H1 (cell line): ENCODE results near the gene TRABD2A. TPM values are rescaled to one million over a fixed set of nuclear protein-coding genes. Genes with fewer than 3 reads are reported as not detected.

Experiments
- CTCF ChIA-PET: fragments of 300-600 bp; sonication (Branson Sonifier 250); formaldehyde crosslinking; loops from one replicate; lab custom pipeline; 2021; ENCODE audit not compliant: partially characterized antibody; lab: Charles Lee
- POLR2A ChIA-PET: fragments of 300-600 bp; sonication (Branson Sonifier 250); formaldehyde crosslinking; loops from one replicate; lab custom pipeline; 2021; ENCODE audit warnings: inconsistent platforms; ENCODE audit not compliant: partially characterized antibody; lab: Charles Lee
- DNase-seq, 2 experiments: peaks; one replicate each; pipeline versions ENCODE4 v3.0.0 to v3.0.0-alpha.2; 2010 to 2022; ENCODE audit warnings: low spot score in 2 of 2, low read depth in 1 of 2, mixed read lengths in 1 of 2
- FAIRE-seq: peaks from 2 replicates; lab custom pipeline; 2011; peaks lifted over from hg19 to GRCh38; lab: Jason Lieb, UNC
- H2AFZ ChIP-seq: 2 replicates; pipeline ENCODE4 v1.8.1; 2012; ENCODE audit warnings: low read length, inconsistent platforms
- H2AK5ac ChIP-seq: 2 replicates; pipeline ENCODE4 v1.6.1; 2013; ENCODE audit warnings: low read depth, low read length
- H2BK120ac ChIP-seq: replicated peaks from 2 replicates; pipeline ENCODE3; 2013; ENCODE audit warnings: low read depth, low read length, inconsistent platforms
- H2BK12ac ChIP-seq: 2 replicates; pipeline ENCODE4 v1.6.1; 2013; ENCODE audit warnings: low read depth, low read length
- H2BK15ac ChIP-seq: 2 replicates; pipeline ENCODE4 v1.6.1; 2013; ENCODE audit warnings: low read length
- H2BK20ac ChIP-seq: 2 replicates; pipeline ENCODE4 v1.6.1; 2013; ENCODE audit warnings: low read length
- H2BK5ac ChIP-seq: 2 replicates; pipeline ENCODE4 v1.6.1; 2013; ENCODE audit warnings: low read depth, low read length
- H3K14ac ChIP-seq: 2 replicates; pipeline ENCODE4 v1.6.1; 2013; ENCODE audit warnings: inconsistent platforms; ENCODE audit not compliant: insufficient read length
- H3K18ac ChIP-seq: 2 replicates; pipeline ENCODE4 v1.6.1; 2013; ENCODE audit warnings: low read length; ENCODE audit errors: extremely low read depth
- H3K23ac ChIP-seq: 2 replicates; pipeline ENCODE4 v1.6.1; 2013; ENCODE audit warnings: inconsistent platforms; ENCODE audit not compliant: insufficient read length
- H3K23me2 ChIP-seq: 2 replicates; pipeline ENCODE4 v1.6.1; 2013; ENCODE audit warnings: low read depth, low read length
- H3K27ac ChIP-seq: 2 replicates; pipeline ENCODE4 v1.6.1; 2011; ENCODE audit warnings: low read depth, low read length, inconsistent platforms
- H3K27me3 ChIP-seq, 4 experiments: replicated peaks in 1 of 4; 1 replicate in 1 of 4; 2 replicates in 3 of 4; pipeline versions ENCODE4 v1.6.1 to v1.8.1; 2011 to 2013; ENCODE audit warnings: low read length in 3 of 4, mild to moderate bottlenecking in 3 of 4, inconsistent platforms in 2 of 4, mixed read lengths in 2 of 4, moderate library complexity in 1 of 4; ENCODE audit not compliant: control insufficient read depth in 3 of 4, insufficient read depth in 3 of 4; ENCODE audit errors: extremely low read depth in 1 of 4
- H3K36me3 ChIP-seq, 4 experiments: 2 replicates each; pipeline versions ENCODE4 v1.6.1 to v1.8.1; 2011 to 2013; ENCODE audit warnings: mild to moderate bottlenecking in 4 of 4, low read length in 3 of 4, moderate library complexity in 2 of 4, control low read depth in 1 of 4, inconsistent platforms in 1 of 4; ENCODE audit not compliant: insufficient read depth in 4 of 4, control insufficient read depth in 2 of 4
- H3K4ac ChIP-seq: replicated peaks from 2 replicates; pipeline ENCODE3; 2013; ENCODE audit warnings: low read length, low read depth, mixed read lengths, inconsistent platforms; ENCODE audit not compliant: insufficient read length
- H3K4me1 ChIP-seq, 4 experiments: replicated peaks in 1 of 4; 1 replicate in 1 of 4; 2 replicates in 3 of 4; pipeline versions ENCODE4 v1.6.1 to v1.8.1; 2011 to 2013; ENCODE audit warnings: low read length in 3 of 4, inconsistent platforms in 2 of 4, mixed read lengths in 1 of 4; ENCODE audit not compliant: insufficient read depth in 4 of 4, control insufficient read depth in 3 of 4
- H3K4me2 ChIP-seq, 2 experiments: 2 replicates each; pipeline versions ENCODE4 v1.6.1 to v1.8.1; 2011 to 2013; ENCODE audit warnings: low read depth in 2 of 2, low read length in 2 of 2, control low read depth in 1 of 2, inconsistent platforms in 1 of 2, mild to moderate bottlenecking in 1 of 2; ENCODE audit not compliant: insufficient read depth in 1 of 2
- H3K4me3 ChIP-seq, 4 experiments: fragments of 200-600, 300-600 bp in 1 of 4; sonication (generic), shearing (Covaris generic), sonication (Bioruptor Twin) in 1 of 4; 2 replicates each; pipeline versions ENCODE4 v1.5.1 to v1.8.1; 2011 to 2016; ENCODE audit warnings: low read length in 4 of 4, low read depth in 3 of 4, control low read depth in 2 of 4, inconsistent platforms in 2 of 4, mild to moderate bottlenecking in 2 of 4, mixed read lengths in 1 of 4, moderate library complexity in 1 of 4; ENCODE audit not compliant: insufficient read depth in 2 of 4; ENCODE audit errors: extremely low read depth in 1 of 4
- H3K56ac ChIP-seq: replicated peaks from 2 replicates; pipeline ENCODE3; 2013; ENCODE audit warnings: low read depth, mild to moderate bottlenecking, mixed read lengths, low read length, inconsistent platforms; ENCODE audit not compliant: insufficient read length
- H3K79me1 ChIP-seq: 2 replicates; pipeline ENCODE4 v1.6.1; 2013; ENCODE audit warnings: low read depth, low read length, control low read depth
- H3K79me2 ChIP-seq, 2 experiments: 2 replicates each; pipeline versions ENCODE4 v1.6.1 to v1.8.1; 2012 to 2013; ENCODE audit warnings: low read length in 2 of 2, mild to moderate bottlenecking in 2 of 2, inconsistent platforms in 1 of 2; ENCODE audit not compliant: insufficient read depth in 2 of 2, control insufficient read depth in 1 of 2
- H3K9ac ChIP-seq, 4 experiments: replicated peaks in 1 of 4; 1 replicate in 1 of 4; 2 replicates in 3 of 4; pipeline versions ENCODE4 v1.6.1 to v1.8.1; 2011 to 2013; ENCODE audit warnings: low read depth in 3 of 4, low read length in 3 of 4, control low read depth in 2 of 4, mild to moderate bottlenecking in 2 of 4, moderate library complexity in 2 of 4, inconsistent platforms in 1 of 4; ENCODE audit errors: extremely low read depth in 1 of 4
- H3K9me3 ChIP-seq, 2 experiments: 2 replicates each; pipeline versions ENCODE4 v1.6.1 to v1.8.1; 2012 to 2013; ENCODE audit warnings: mild to moderate bottlenecking in 2 of 2, moderate library complexity in 2 of 2, control low read depth in 1 of 2, inconsistent platforms in 1 of 2, low read depth in 1 of 2, low read length in 1 of 2, mixed read lengths in 1 of 2; ENCODE audit not compliant: insufficient read depth in 2 of 2
- H4K20me1 ChIP-seq, 2 experiments: replicated peaks in 1 of 2; 2 replicates each; pipeline versions ENCODE3 to v1.8.1; 2011 to 2013; ENCODE audit warnings: inconsistent platforms in 2 of 2, low read length in 2 of 2, mild to moderate bottlenecking in 1 of 2; ENCODE audit not compliant: insufficient read depth in 2 of 2, control insufficient read depth in 1 of 2
- H4K5ac ChIP-seq: 2 replicates; pipeline ENCODE4 v1.6.1; 2013; ENCODE audit warnings: low read length, low read depth, mixed read lengths, inconsistent platforms; ENCODE audit not compliant: insufficient read length
- H4K8ac ChIP-seq: 2 replicates; pipeline ENCODE4 v1.8.0; 2013; ENCODE audit warnings: mild to moderate bottlenecking, moderate library complexity, low read length, inconsistent platforms; ENCODE audit not compliant: insufficient read depth; ENCODE audit errors: extremely low read depth
- H4K91ac ChIP-seq: replicated peaks from 2 replicates; pipeline ENCODE3; 2013; ENCODE audit warnings: low read length, mixed read lengths, inconsistent platforms; ENCODE audit not compliant: insufficient read length
- BCL11A ChIP-seq, 2 experiments: IDR thresholded peaks; one replicate each; pipeline ENCODE4 v1.6.1; 2011; ENCODE audit warnings: low read depth in 2 of 2, low read length in 2 of 2, mild to moderate bottlenecking in 2 of 2
- CBX5 ChIP-seq: fragments of 300-800, 300-1000 bp; sonication (generic); IDR thresholded peaks from 2 replicates; pipeline ENCODE4 v1.7.1; 2016; ENCODE audit warnings: antibody characterized with exemption, low read length, low read depth
- CREB1 ChIP-seq: IDR thresholded peaks from 2 replicates; pipeline ENCODE4 v1.6.1; 2012; ENCODE audit warnings: inconsistent platforms
- EZH2 ChIP-seq: fragments of 200-600 bp; sonication (generic); IDR thresholded peaks from 2 replicates; pipeline ENCODE4 v1.7.1; 2012; ENCODE audit warnings: low read depth, mild to moderate bottlenecking, moderate library complexity, low read length, inconsistent platforms; ENCODE audit not compliant: severe bottlenecking
- KDM1A ChIP-seq: fragments of 200-600, 300-600 bp; sonication (generic); IDR thresholded peaks from 2 replicates; pipeline ENCODE4 v1.7.1; 2016; ENCODE audit warnings: mild to moderate bottlenecking, low read length, borderline replicate concordance
- NRF1 ChIP-seq: IDR thresholded peaks from 2 replicates; pipeline ENCODE4 v1.6.1; 2011; ENCODE audit warnings: mild to moderate bottlenecking, low read depth, low read length, improper control_type of control experiment
- PHF8 ChIP-seq: fragments of 200-600 bp; sonication (generic); conservative IDR thresholded peaks from 2 replicates; pipeline ENCODE4 v1.7.1; 2012; ENCODE audit warnings: low read depth, mild to moderate bottlenecking, inconsistent platforms, low read length, moderate library complexity
- POLR2AphosphoS5 ChIP-seq: IDR thresholded peaks from 2 replicates; pipeline ENCODE4 v1.6.1; 2011; ENCODE audit warnings: low read depth, low read length
- SIN3A ChIP-seq, 2 experiments: IDR thresholded peaks in 1 of 2; conservative IDR thresholded peaks in 1 of 2; 2 replicates each; pipeline ENCODE4 v1.6.1; 2011 to 2012; ENCODE audit warnings: low read length in 2 of 2, improper control_type of control experiment in 1 of 2, low read depth in 1 of 2, mild to moderate bottlenecking in 1 of 2
- SP2 ChIP-seq: IDR thresholded peaks from 2 replicates; pipeline ENCODE4 v1.6.1; 2012; ENCODE audit warnings: mild to moderate bottlenecking, low read length, inconsistent platforms
- SRF ChIP-seq: IDR thresholded peaks from 2 replicates; pipeline ENCODE4 v1.6.1; 2011; ENCODE audit warnings: mild to moderate bottlenecking, low read depth, low read length, moderate library complexity
- WGBS, 2 experiments: shearing (Covaris generic) in 1 of 2; methylation state at CpG; one replicate each; pipeline versions ENCODE4 v1.1.6 to v1.1.7; 2013 to 2015; ENCODE audit warnings: low lambda C conversion rate in 2 of 2, mixed read lengths in 2 of 2, inconsistent platforms in 1 of 2, low coverage in 1 of 2, missing lambda C conversion rate in 1 of 2; ENCODE audit not compliant: insufficient replicate concordance in 2 of 2, insufficient coverage in 1 of 2, insufficient read length in 1 of 2; ENCODE audit errors: extremely low coverage in 1 of 2, missing lambda C conversion rate in 1 of 2; 5-methylcytosine and 5-hydroxymethylcytosine counted together
- polyA plus RNA-seq, 7 experiments: library from polyadenylated mRNA; depleted of rRNA in 3 of 7; stranded (reverse) in 5 of 7; unstranded in 2 of 7; fragments of >200 nt in 5 of 7; fragments of 200-250 nt in 2 of 7; gene quantifications; 1 replicate in 5 of 7; 2 replicates in 1 of 7; 4 replicates in 1 of 7; pipeline versions ENCODE4 v1.2.1 to v1.2.3, GENCODE V29; 2011 to 2013; ENCODE audit warnings: missing spikeins in 2 of 7, mixed read lengths in 2 of 7
- total RNA-seq: library from RNA; stranded (reverse); fragmentation: NEBNext Ultra II Directional; extraction: Animal tissue kit (Norgen Biotek cat#: 25700); gene quantifications from 2 replicates; pipeline ENCODE4 v1.2.1, GENCODE V29; 2021
- TF ChIP-seq, protein P1 (sequence below): IDR thresholded peaks from 2 replicates; pipeline ENCODE4 v1.6.1; 2012; ENCODE audit warnings: inconsistent platforms
- TF ChIP-seq, protein P2 (sequence below): IDR thresholded peaks from 2 replicates; pipeline ENCODE4 v1.6.1; 2011; ENCODE audit warnings: low read depth, mild to moderate bottlenecking, low read length; ENCODE audit not compliant: insufficient read depth

The TRABD2A gene
- total and polyA plus RNA-seq, 2 of the 8 experiments (the other 6 are each of a cell fraction or from before 2014, with no cell fraction given) = 17.3 to 18.6 TPM

DNA sequence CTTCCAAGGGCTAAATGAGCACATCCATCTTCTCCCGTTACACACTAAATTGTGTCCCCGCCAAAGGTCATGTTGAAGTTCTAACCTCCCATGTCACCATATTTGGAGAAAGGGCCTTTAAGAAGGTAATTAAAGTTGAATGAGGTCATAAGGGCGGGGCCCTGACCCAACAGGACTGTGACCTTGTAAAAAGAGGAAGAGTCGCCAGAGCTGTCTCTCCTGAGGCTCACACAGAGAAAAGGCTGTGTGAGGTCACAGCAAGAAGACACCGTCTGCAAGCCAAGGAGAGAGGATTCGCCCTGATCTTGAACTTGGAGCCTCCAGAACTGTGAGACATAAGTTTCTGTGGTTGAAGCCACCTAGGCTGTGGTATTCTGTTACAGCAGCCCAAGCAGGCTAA is 24.1 kb downstream of the TRABD2A start:
- H3K36me3 ChIP-seq = no peaks in the 10 kb centered on the region
- H3K4me1 ChIP-seq = peaks cover 7 to 17% (median 14%) of the 10 kb centered on the region in 4 experiments
- FAIRE-seq (no peak), DNase-seq (no peak)
- H3K79me1 ChIP-seq = peaks cover 2% of the 10 kb centered on the region
- no peak overlapping the region for H4K91ac ChIP-seq
- H3K27ac ChIP-seq = no peak overlapping the region
- H2BK20ac ChIP-seq = 0 out of 2 replicates have a peak overlapping the region, but pooled peaks have one; percentile 56
- ChIA-PET POLR2A (interaction anchor here (1.2 kb wide), 1 partner anchor 38 kb away, joined by 4 read pairs; no protein-coding TSS in a partner anchor), CTCF (interaction anchor here (0.6 to 3.6 kb wide), 14 partner anchors 7 to 225 kb away, joined by 3 to 25 read pairs (median 11); partner anchors contain the start of gene TRABD2A)
- no peak overlapping the region for H2BK120ac ChIP-seq
- no peak overlapping the region for H4K8ac ChIP-seq
- H2BK5ac ChIP-seq = peak overlapping the region; percentile 67; the same call in 1 of the 2 replicates
- no peaks in the 10 kb centered on the region for H3K9me3 ChIP-seq
- WGBS, 2 experiments = 88% methylated on average over 6 of the region's 6 CpGs; no CpG with 5 or more reads in 1 of the 2 experiments
- H3K14ac ChIP-seq = no peak overlapping the region
- H3K23me2 ChIP-seq = no peaks in the 10 kb centered on the region; the same call in 1 of the 2 replicates
- H2BK15ac ChIP-seq = peak overlapping the region; percentile 66; the same call in 1 of the 2 replicates
- H2BK12ac ChIP-seq = peak overlapping the region; percentile 78
- H3K18ac ChIP-seq = no peak overlapping the region
- no peak overlapping the region for H3K9ac ChIP-seq
- peaks cover 0 to 3% of the 10 kb centered on the region in 2 experiments for H4K20me1 ChIP-seq
- H3K4ac ChIP-seq = no peak overlapping the region
- no peak overlapping the region for H2AFZ ChIP-seq
- peaks cover 16 to 36% (median 30%) of the 10 kb centered on the region in 4 experiments for H3K27me3 ChIP-seq
- H3K23ac ChIP-seq = no peak overlapping the region
- H3K4me2 ChIP-seq = peak overlapping the region in 1 of 2 experiments; percentile 65; a peak in 1 of 4 replicates
- peak overlapping the region; percentile 92 for H2AK5ac ChIP-seq
- no peaks in the 10 kb centered on the region for H3K79me2 ChIP-seq
- no peak overlapping the region for H3K4me3 ChIP-seq
- no peak overlapping the region for H3K56ac ChIP-seq
- no peak overlapping the region for H4K5ac ChIP-seq
- TF ChIP-seq, protein P1, sequence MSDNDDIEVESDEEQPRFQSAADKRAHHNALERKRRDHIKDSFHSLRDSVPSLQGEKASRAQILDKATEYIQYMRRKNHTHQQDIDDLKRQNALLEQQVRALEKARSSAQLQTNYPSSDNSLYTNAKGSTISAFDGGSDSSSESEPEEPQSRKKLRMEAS = no peak
- TF ChIP-seq PHF8 (no peak), KDM1A (no peak), SP2 (no peak), NRF1 (no peak), CREB1 (no peak), POLR2AphosphoS5 (no peak), BCL11A (IDR thresholded peaks at IDR 0.05; ENCODE audit: low read depth in 2 of 2, low read length in 2 of 2) (no peak), CBX5 (no peak), SIN3A (conservative IDR thresholded peaks at IDR 0.05 in 1 of 2, IDR thresholded peaks at IDR 0.05 in 1 of 2; ENCODE audit: low read depth in 1 of 2, low read length in 2 of 2) (no peak), EZH2 (no peak), SRF (no peak)
- TF ChIP-seq, protein P2, sequence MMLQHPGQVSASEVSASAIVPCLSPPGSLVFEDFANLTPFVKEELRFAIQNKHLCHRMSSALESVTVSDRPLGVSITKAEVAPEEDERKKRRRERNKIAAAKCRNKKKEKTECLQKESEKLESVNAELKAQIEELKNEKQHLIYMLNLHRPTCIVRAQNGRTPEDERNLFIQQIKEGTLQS = no peak
